Measurements from ENCODE around the gene CEBPZ.
"Not testable (repeated sequence)": the region's sequence is repeated elsewhere in the genome, so short reads cannot be mapped to it uniquely, and the experiment has no call there.

The CEBPZ gene

GRCh38 chr2:37198681-37199065 lies 32.7 kb downstream of the CEBPZ start:
- H3K4me2 ChIP-seq, result no peak overlapping the region
- no peak overlapping the region for H3K4me3 ChIP-seq (IDR thresholded peaks at IDR 0.05; ENCODE audit: insufficient read depth, low read depth, low read length)
- no peak overlapping the region for H2AFZ ChIP-seq (ENCODE audit: low read depth)
- TF ChIP-seq CTCF (conservative IDR thresholded peaks at IDR 0.05; ENCODE audit: low read depth, low read length), result no peak
- H3K4me1 ChIP-seq (ENCODE audit: low read depth, poor library complexity, severe bottlenecking), result peaks cover 17% of the 10 kb centered on the region
- no peaks in the 10 kb centered on the region for H3K27me3 ChIP-seq (ENCODE audit: insufficient read depth, low read depth)
- H3K36me3 ChIP-seq (ENCODE audit: insufficient read depth), result peaks cover 5% of the 10 kb centered on the region; the same call in 1 of the 2 replicates
- H4K20me1 ChIP-seq (ENCODE audit: insufficient read depth), result no peaks in the 10 kb centered on the region
- no peak overlapping the region for H3K9ac ChIP-seq
- H3K79me2 ChIP-seq (ENCODE audit: insufficient read depth, low read depth), result peaks cover 24% of the 10 kb centered on the region
- no peak overlapping the region for H3K27ac ChIP-seq

- no peaks in the 10 kb centered on the region for H3K36me3 ChIP-seq (ENCODE audit: insufficient read depth)
- H2AFZ ChIP-seq (ENCODE audit: low read depth), result peak within 1 kb of the TSS; percentile 95
- peak within 1 kb of the TSS; percentile 87 for H3K4me2 ChIP-seq
- no peaks in the 10 kb centered on the region for H4K20me1 ChIP-seq (ENCODE audit: insufficient read depth)
- peaks cover 24% of the 10 kb centered on the region for H3K79me2 ChIP-seq (ENCODE audit: insufficient read depth, low read depth)
- TF ChIP-seq CTCF (conservative IDR thresholded peaks at IDR 0.05; ENCODE audit: low read depth, low read length), result no peak
- peak within 1 kb of the TSS; percentile 48 for H3K27ac ChIP-seq
- H3K9ac ChIP-seq, result peak within 1 kb of the TSS; percentile 81
- no peak within 1 kb of the TSS for H3K4me3 ChIP-seq (IDR thresholded peaks at IDR 0.05; ENCODE audit: insufficient read depth, low read depth, low read length)
- H3K4me1 ChIP-seq (ENCODE audit: low read depth, poor library complexity, severe bottlenecking), result peaks cover 17% of the 10 kb centered on the region
- no peaks in the 10 kb centered on the region for H3K27me3 ChIP-seq (ENCODE audit: insufficient read depth, low read depth)
These were observed 34.8 kb downstream of the CEBPZ start, which contains the start of gene CEBPZOS for GRCh38 chr2:37196320-37197195. CEBPZOS (plus strand) TSS chr2:37196496; CDS start chr2:37199705, 3,209 bp downstream.

- Histone ChIP-seq H3K4me1 (ENCODE audit: low read depth, poor library complexity, severe bottlenecking) (peaks cover 17% of the 10 kb centered on the region), H3K79me2 (ENCODE audit: insufficient read depth, low read depth) (peaks cover 24% of the 10 kb centered on the region), H2AFZ (ENCODE audit: low read depth) (peak overlapping the region; percentile 95), H3K4me2 (peak overlapping the region; percentile 87)
- H3K9ac ChIP-seq; H3K4me3 ChIP-seq (IDR thresholded peaks at IDR 0.05; ENCODE audit: insufficient read depth, low read depth, low read length); H3K27me3 ChIP-seq (ENCODE audit: insufficient read depth, low read depth); H4K20me1 ChIP-seq (ENCODE audit: insufficient read depth); H3K27ac ChIP-seq; H3K36me3 ChIP-seq (ENCODE audit: insufficient read depth): not testable (repeated sequence)
These were observed 35.5 kb downstream of the CEBPZ start for GRCh38 chr2:37195862-37196319.

GRCh38 chr2:37192551-37192950 lies 38.8 kb downstream of the CEBPZ start:
- Histone ChIP-seq H3K4me2 (no peak overlapping the region), H2AFZ (ENCODE audit: low read depth) (no peak overlapping the region), H3K27me3 (ENCODE audit: insufficient read depth, low read depth) (no peaks in the 10 kb centered on the region), H4K20me1 (ENCODE audit: insufficient read depth) (no peaks in the 10 kb centered on the region), H3K4me1 (ENCODE audit: low read depth, poor library complexity, severe bottlenecking) (peaks cover 11% of the 10 kb centered on the region), H3K36me3 (ENCODE audit: insufficient read depth) (no peaks in the 10 kb centered on the region), H3K27ac (no peak overlapping the region), H3K79me2 (ENCODE audit: insufficient read depth, low read depth) (peaks cover 11% of the 10 kb centered on the region), H3K4me3 (IDR thresholded peaks at IDR 0.05; ENCODE audit: insufficient read depth, low read depth, low read length) (no peak overlapping the region), H3K9ac (no peak overlapping the region)
- no peak for TF ChIP-seq CTCF (conservative IDR thresholded peaks at IDR 0.05; ENCODE audit: low read depth, low read length)

GRCh38 chr2:37191747-37192146 lies 39.6 kb downstream of the CEBPZ start:
- Histone ChIP-seq H3K36me3 (ENCODE audit: insufficient read depth) (no peaks in the 10 kb centered on the region), H3K27me3 (ENCODE audit: insufficient read depth, low read depth) (no peaks in the 10 kb centered on the region), H3K4me2 (no peak overlapping the region), H3K9ac (no peak overlapping the region), H3K27ac (no peak overlapping the region), H3K4me1 (ENCODE audit: low read depth, poor library complexity, severe bottlenecking) (peaks cover 4% of the 10 kb centered on the region), H4K20me1 (ENCODE audit: insufficient read depth) (no peaks in the 10 kb centered on the region), H2AFZ (ENCODE audit: low read depth) (no peak overlapping the region), H3K4me3 (IDR thresholded peaks at IDR 0.05; ENCODE audit: insufficient read depth, low read depth, low read length) (no peak overlapping the region), H3K79me2 (ENCODE audit: insufficient read depth, low read depth) (peaks cover 3% of the 10 kb centered on the region; the same call in 1 of the 2 replicates)
- no peak for TF ChIP-seq CTCF (conservative IDR thresholded peaks at IDR 0.05; ENCODE audit: low read depth, low read length)
